Suprapubic skin (tissue), 4 donors: Measurements from ENCODE around the gene RAB27B. TPM values are rescaled to one million over a fixed set of nuclear protein-coding genes. Genes with fewer than 3 reads are reported as not detected.

Experiments
- DNase-seq, 2 donors: peaks; one replicate each; pipeline ENCODE4 v3.0.0-alpha.2; 2019; ENCODE audit warnings: low spot score in 2 of 2
- H3K27ac ChIP-seq: fragments of 200-600 bp; sonication (generic); one replicate; pipeline ENCODE4 v1.5.1; 2019
- H3K27me3 ChIP-seq: fragments of 200-600 bp; sonication (generic); one replicate; pipeline ENCODE4 v1.5.1; 2019
- H3K36me3 ChIP-seq: fragments of 200-600 bp; sonication (generic); one replicate; pipeline ENCODE4 v1.5.1; 2019
- H3K4me1 ChIP-seq: fragments of 200-600 bp; sonication (generic); one replicate; pipeline ENCODE4 v1.5.1; 2019
- H3K4me3 ChIP-seq: fragments of 200-600 bp; sonication (generic); one replicate; pipeline ENCODE4 v1.5.1; 2019; ENCODE audit warnings: mild to moderate bottlenecking
- H3K9me3 ChIP-seq: fragments of 200-600 bp; sonication (generic); one replicate; pipeline ENCODE4 v1.5.1; 2019
- EP300 ChIP-seq: sonication (generic); formaldehyde crosslinking; IDR thresholded peaks from one replicate; pipeline ENCODE4 v1.6.1; 2017; ENCODE audit warnings: antibody characterized with exemption
- POLR2A ChIP-seq, 2 donors: fragments of 450-650 bp; IDR thresholded peaks; one replicate each; pipeline ENCODE4 v1.6.1; 2017; ENCODE audit warnings: antibody characterized with exemption in 2 of 2, mild to moderate bottlenecking in 2 of 2, moderate library complexity in 2 of 2
- POLR2AphosphoS5 ChIP-seq, 3 donors: sonication (generic); formaldehyde crosslinking; IDR thresholded peaks; one replicate each; pipeline ENCODE4 v1.6.1; 2017; ENCODE audit warnings: antibody characterized with exemption in 3 of 3
- WGBS: methylation state at CpG from one replicate; pipeline ENCODE4 v1.1.5; 2018; 5-methylcytosine and 5-hydroxymethylcytosine counted together
- total RNA-seq, 4 donors: library from RNA; depleted of rRNA; stranded (reverse); fragments of >200 nt; gene quantifications; one replicate each; pipeline ENCODE4 v1.1.0, GENCODE V29; 2016
- TF ChIP-seq, protein P1 (sequence below), 2 donors: fragments of 200-600 bp in 1 of 2; fragments of 450-650 bp in 1 of 2; sonication (generic) in 1 of 2; IDR thresholded peaks; one replicate each; pipeline ENCODE4 v1.5.1; 2016 to 2019; ENCODE audit warnings: antibody characterized with exemption in 2 of 2, mild to moderate bottlenecking in 1 of 2, moderate library complexity in 1 of 2

Gene RAB27B
- total RNA-seq, 4 donors from 2014 or later: 18.0 to 32.8 (median 20.6) TPM

DNA sequence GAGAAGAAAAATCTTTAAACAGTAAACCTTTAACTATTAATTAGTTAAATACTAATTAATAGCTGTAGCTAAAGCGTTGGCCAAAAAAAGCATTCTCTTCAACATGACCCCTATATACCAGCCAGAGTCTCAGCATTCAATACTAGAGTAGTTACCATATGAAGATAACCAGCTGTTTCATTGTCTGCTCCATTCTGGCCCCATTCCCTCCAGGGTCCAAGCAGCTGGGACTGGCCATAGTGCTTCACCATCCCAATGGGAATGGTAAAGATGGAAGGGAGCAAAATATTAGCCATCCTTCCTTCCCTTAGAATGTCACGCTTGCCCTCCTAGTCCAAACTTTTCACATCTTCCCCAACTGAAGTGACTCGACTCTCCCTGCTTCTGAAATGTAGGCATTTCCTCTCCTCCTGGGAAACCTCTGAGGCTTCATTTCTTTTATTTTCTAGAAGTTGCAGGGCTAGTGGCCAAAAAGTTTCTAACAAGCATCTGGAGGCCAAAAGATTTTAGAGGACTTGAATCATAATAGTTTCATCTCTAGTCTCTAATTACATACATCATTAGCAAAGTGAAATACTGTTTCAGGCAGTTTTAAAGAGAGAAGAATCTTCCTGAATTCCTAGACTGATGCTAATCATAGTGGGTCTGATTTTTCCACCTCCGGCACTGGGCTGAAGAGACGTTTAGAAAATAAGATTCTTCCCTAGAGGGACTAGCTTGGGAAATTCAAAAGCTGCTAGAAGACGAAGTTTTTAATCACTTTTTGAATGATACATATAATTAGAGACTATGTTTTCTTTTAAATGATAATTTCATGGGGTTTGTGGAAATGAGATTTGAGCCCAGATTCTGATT is 78.3 kb downstream of the RAB27B start:
- H3K4me1 ChIP-seq: no peaks in the 10 kb centered on the region
- WGBS: 58% methylated on average over 6 of the region's 6 CpGs
- H3K27me3 ChIP-seq: no peaks in the 10 kb centered on the region
- TF ChIP-seq POLR2AphosphoS5 (IDR thresholded peaks at IDR 0.05) (no peak), EP300 (no peak), POLR2A (IDR thresholded peaks at IDR 0.05) (no peak)
- TF ChIP-seq, protein P1, sequence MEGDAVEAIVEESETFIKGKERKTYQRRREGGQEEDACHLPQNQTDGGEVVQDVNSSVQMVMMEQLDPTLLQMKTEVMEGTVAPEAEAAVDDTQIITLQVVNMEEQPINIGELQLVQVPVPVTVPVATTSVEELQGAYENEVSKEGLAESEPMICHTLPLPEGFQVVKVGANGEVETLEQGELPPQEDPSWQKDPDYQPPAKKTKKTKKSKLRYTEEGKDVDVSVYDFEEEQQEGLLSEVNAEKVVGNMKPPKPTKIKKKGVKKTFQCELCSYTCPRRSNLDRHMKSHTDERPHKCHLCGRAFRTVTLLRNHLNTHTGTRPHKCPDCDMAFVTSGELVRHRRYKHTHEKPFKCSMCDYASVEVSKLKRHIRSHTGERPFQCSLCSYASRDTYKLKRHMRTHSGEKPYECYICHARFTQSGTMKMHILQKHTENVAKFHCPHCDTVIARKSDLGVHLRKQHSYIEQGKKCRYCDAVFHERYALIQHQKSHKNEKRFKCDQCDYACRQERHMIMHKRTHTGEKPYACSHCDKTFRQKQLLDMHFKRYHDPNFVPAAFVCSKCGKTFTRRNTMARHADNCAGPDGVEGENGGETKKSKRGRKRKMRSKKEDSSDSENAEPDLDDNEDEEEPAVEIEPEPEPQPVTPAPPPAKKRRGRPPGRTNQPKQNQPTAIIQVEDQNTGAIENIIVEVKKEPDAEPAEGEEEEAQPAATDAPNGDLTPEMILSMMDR (IDR thresholded peaks at IDR 0.05): no peak
- DNase-seq: no peak
- H3K36me3 ChIP-seq: no peaks in the 10 kb centered on the region
- H3K4me3 ChIP-seq: no peak overlapping the region
- no peak overlapping the region for H3K27ac ChIP-seq
- no peaks in the 10 kb centered on the region for H3K9me3 ChIP-seq

DNA sequence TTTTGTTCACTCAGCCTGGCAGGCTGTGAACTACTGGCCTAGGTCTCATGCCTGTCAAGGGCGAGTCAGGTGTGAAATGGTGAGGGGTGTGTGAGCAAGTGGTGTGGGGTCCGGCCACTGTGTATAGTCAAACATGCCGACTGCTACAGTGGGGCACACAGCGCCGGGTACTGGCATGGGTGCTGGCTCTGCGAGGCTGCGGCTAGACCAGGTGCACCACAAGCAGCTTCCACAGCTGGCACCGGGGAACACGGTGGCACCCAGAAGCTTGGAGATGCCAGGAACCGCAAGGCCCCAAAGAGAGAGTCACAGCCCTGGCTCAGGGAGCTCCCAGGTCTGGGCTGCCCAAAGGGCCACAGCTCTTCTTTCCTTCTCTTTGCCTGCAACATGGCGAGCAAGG is 81.3 kb downstream of the RAB27B start:
- WGBS: 84% methylated on average over 11 of the region's 11 CpGs
- TF ChIP-seq POLR2A (IDR thresholded peaks at IDR 0.05) (no peak), POLR2AphosphoS5 (IDR thresholded peaks at IDR 0.05) (no peak), EP300 (no peak)
- TF ChIP-seq, protein P1 (IDR thresholded peaks at IDR 0.05): no peak
- H3K9me3 ChIP-seq: no peaks in the 10 kb centered on the region
- H3K27me3 ChIP-seq: no peaks in the 10 kb centered on the region
- no peaks in the 10 kb centered on the region for H3K36me3 ChIP-seq
- H3K4me3 ChIP-seq: no peak overlapping the region
- no peak overlapping the region for H3K27ac ChIP-seq
- DNase-seq: no peak
- H3K4me1 ChIP-seq: no peaks in the 10 kb centered on the region

GRCh38 chr18:54910161-54910919 is 82.1 kb downstream of the RAB27B start:
- Histone ChIP-seq H3K27ac (no peak overlapping the region), H3K9me3 (no peaks in the 10 kb centered on the region), H3K27me3 (no peaks in the 10 kb centered on the region), H3K36me3 (no peaks in the 10 kb centered on the region), H3K4me1 (no peaks in the 10 kb centered on the region), H3K4me3 (no peak overlapping the region)
- TF ChIP-seq, protein P1 (IDR thresholded peaks at IDR 0.05): no peak
- no peak for TF ChIP-seq POLR2AphosphoS5 (IDR thresholded peaks at IDR 0.05)
- TF ChIP-seq EP300: no peak
- TF ChIP-seq POLR2A (IDR thresholded peaks at IDR 0.05): no peak
- WGBS: no CpG with 5 or more reads among the region's 6 CpGs
- DNase-seq: no peak

DNA sequence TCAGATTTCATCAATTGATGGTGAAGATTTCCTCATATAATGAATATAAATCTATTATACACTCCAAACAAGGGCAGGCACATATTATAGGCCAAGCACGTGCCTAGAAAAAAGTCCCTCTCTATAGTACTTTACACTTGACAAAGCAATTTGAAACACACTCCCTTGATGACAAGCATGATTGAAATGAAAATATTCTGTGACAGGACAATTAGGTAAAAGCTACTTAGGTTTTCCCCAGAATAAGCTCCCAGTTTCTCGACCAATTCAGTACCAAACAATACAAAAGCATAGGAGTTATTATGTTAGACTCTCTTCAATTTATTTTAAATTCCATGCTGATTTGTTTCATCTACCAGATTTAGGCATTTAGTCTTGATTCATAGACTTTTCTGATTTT is 83.3 kb downstream of the RAB27B start:
- Histone ChIP-seq H3K36me3 (no peaks in the 10 kb centered on the region), H3K9me3 (no peaks in the 10 kb centered on the region), H3K27ac (no peak overlapping the region), H3K4me3 (no peak overlapping the region), H3K27me3 (no peaks in the 10 kb centered on the region), H3K4me1 (no peaks in the 10 kb centered on the region)
- no peak for DNase-seq
- TF ChIP-seq POLR2AphosphoS5 (IDR thresholded peaks at IDR 0.05): no peak
- TF ChIP-seq POLR2A (IDR thresholded peaks at IDR 0.05): no peak
- TF ChIP-seq EP300: no peak
- TF ChIP-seq, protein P1 (IDR thresholded peaks at IDR 0.05): no peak
- WGBS: 70% methylated on average over 2 of the region's 2 CpGs

GRCh38 chr18:54914816-54915215 is 86.5 kb downstream of the RAB27B start:
- TF ChIP-seq, protein P1 (IDR thresholded peaks at IDR 0.05): no peak
- no peaks in the 10 kb centered on the region for H3K27me3 ChIP-seq
- H3K9me3 ChIP-seq: no peaks in the 10 kb centered on the region
- H3K27ac ChIP-seq: no peak overlapping the region
- no peak overlapping the region for H3K4me3 ChIP-seq
- WGBS: 93% methylated on average over 4 of the region's 4 CpGs
- no peaks in the 10 kb centered on the region for H3K36me3 ChIP-seq
- DNase-seq: no peak
- no peaks in the 10 kb centered on the region for H3K4me1 ChIP-seq
